ENCODE measurements around the gene ITGB3. TPM values are rescaled to one million over a fixed set of nuclear protein-coding genes. Genes with fewer than 3 reads are reported as not detected.
A peak's percentile ranks its signal among the peaks of the same experiment; 100 is the strongest.
"Not testable (repeated sequence)": the region's sequence is repeated elsewhere in the genome, so short reads cannot be mapped to it uniquely, and the experiment has no call there.

The ITGB3 gene
- total RNA-seq, 1 experiment from 2014 or later: not detected

DNA sequence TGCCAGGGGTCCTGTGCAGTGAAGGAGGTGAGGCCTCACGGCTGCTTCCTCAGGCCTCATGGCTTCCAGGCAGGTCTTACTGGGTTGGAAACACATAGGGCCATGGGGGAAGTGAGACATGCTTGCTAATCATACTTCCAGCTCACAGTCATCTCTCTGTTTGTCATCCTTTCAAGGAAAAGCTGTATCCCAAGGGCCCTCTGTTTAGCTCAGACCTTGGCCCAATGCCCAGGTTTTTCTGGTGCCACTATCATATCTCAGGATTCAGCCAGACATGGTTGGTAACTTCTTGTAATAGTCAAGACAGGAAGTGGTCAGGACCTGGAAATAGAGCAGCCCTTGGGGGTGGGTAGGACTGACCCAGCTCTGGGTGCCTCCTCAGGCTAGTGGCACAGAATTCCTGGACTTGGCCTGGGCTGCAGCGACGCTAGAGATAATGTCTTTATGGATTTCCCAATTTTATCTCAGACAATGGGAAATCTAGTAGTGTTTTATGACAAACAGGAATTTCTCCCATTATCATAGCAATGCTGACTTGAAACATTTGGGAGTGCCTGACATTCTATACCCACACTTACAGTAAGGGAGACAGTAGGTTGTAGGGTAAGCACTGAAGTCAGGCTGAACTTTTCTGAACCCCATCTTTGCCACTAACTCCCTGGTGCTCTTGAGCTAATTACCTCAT lies 13.5 kb upstream of the ITGB3 start:
- peak; percentile 5 for DNase-seq (ENCODE audit: low spot score)
- in situ Hi-C loops (cut with HindIII; ENCODE audit: low sequenced_read_pairs): no loop called here

DNA sequence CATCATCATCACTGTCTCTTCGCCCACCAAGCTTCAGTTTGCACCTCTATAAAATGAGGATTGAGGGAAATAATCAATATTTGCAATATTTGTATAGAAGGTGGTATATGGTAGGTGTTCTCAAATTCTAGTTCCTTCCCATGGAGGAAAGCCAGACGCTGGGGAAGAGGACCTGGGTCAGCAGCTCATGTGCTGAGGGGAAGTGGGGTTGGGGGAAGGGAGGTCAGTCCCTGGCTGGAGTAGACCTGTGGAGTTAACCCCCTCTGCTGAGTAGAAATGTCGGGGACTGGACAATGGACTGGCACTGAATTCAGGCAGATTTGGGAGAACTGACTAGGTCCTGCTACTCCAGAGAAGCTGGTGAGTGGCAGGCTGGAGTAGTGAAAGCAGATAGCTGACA lies 12.8 kb upstream of the ITGB3 start:
- in situ Hi-C loops (cut with HindIII; ENCODE audit: low sequenced_read_pairs): no loop called here
- no peak for DNase-seq (ENCODE audit: low spot score)

DNA sequence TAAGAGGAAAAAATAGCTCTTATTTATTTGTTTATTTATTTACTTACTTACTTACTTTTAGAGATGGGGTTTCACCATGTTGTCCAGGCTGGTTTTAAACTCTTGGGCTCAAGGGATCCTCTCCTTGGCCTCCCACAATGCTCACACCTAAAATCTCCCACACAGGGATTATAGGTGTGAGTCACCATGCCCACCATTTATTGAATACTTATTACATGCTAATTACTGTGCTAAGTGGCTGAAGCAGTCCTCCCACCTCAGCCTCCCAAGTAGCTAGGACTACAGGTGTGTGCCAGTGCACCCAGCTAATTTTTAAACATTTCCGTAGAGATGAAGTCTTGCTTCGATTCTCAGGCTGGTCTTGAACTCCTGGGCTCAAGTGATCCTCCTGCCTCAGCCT lies 11.0 kb upstream of the ITGB3 start:
- no peak for DNase-seq (ENCODE audit: low spot score)
- in situ Hi-C loops (cut with HindIII; ENCODE audit: low sequenced_read_pairs): no loop called here

DNA sequence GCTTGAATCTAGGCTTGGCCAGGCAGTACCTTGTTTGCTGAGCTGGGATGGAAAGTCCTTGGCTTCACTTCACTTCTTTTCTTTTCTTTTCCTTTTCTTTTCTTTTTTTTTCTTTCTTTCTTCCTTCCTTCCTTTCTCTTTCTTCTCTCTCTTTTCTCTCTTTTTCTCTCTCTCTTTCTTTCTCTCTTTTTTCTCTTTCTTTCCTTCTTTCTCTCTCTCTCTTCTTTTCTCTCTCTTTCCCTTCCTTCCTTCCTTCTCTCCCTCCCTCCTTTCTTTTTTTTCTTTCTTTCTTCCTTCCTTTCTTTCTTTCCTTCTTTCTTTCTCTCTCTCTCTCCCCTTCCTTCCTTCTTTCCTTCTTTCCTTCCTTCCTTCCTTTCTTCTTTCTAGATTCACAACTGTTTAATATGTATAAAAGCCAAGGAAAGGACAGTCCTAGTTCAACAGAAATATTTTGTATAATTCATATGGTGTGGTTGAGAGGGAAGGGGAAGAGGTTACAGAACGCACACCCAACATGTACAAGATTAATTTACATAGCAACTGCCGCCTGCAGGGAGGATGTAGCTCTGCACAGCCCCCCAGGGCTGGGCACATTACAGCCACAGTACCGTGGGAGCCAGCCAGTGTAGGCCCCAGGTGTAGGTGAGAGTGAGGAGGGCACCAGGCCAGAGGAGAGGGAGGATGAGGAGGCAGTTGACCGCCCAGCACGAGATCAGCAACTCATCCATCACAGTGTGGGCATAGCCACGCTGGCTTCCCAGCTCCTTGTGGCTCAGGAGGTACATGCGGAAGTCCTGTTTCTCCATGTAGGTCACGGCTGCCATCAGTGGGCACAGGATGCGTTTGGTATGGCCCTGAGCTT lies 9.7 kb upstream of the ITGB3 start:
- no peak for DNase-seq (ENCODE audit: low spot score)
- in situ Hi-C loops (cut with HindIII; ENCODE audit: low sequenced_read_pairs): no loop called here

DNA sequence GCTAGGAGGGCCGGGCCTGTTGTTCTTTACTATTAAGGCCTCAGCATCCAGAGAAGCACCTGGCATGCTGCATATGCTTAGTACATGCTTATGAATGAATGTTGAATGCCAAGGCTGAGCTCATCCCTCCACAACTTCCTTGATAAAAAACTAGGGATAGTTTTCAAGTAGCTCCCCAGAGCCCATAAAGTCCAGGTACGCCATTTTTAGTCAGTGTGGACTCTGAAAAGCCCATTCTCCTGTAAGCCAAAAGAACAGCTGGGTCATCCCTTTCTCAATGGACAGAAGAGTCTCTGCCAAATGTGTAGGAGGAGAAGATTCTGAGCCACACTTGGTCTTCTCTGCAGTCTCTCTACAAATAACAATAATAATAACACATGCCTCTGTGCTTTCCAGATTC lies 8.9 kb upstream of the ITGB3 start:
- DNase-seq (ENCODE audit: low spot score): no peak
- in situ Hi-C loops (cut with HindIII; ENCODE audit: low sequenced_read_pairs): no loop called here

DNA sequence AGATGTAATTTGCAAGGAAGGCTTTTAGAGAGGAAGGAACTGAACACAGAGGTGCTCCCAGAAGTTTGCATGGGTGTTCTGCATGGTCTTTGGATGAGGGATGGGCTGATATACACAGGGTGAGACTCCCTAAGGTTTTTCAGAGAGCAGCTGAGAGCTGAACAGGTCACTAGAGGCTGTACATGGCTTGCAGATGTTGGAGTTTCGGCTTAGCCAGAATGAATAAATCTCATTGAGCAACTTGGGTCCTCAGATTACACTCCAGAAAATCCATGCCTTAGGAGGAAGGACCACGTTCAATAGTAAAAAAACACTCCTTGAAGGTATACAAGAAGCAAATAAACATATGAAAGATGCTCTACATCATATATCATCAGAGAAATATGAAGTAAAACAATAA lies 7.5 kb upstream of the ITGB3 start:
- DNase-seq (ENCODE audit: low spot score): no peak
- in situ Hi-C loops (cut with HindIII; ENCODE audit: low sequenced_read_pairs): no loop called here

- in situ Hi-C loops (cut with HindIII; ENCODE audit: low sequenced_read_pairs): no loop called here
These were observed 2.8 kb upstream of the ITGB3 start for GRCh38 chr17:47250855-47251254.

DNA sequence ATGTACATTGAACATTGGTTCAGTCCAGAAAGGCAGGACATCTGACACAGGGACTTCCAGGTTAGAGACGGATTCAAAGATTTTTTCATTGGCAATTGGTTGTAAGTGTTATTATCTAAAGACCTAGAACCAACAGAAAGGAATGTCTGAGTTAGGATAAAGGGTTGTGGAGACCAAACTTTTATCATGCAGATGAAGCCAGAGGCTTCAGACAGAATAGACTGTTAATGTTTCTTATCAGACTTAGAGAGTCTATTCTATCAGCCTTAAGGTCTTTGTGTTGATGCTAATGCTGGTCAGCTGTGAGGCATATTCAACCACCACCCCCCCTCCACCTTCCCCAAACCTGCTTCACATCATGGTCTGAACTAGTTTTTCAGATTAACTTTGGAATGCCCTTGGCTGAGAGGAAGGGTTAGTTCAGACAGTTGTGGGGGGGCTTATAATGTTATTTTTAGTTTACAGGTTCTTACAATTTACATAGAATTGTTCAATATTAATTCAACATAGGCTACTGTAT lies 2.1 kb upstream of the ITGB3 start:
- no peak for DNase-seq (ENCODE audit: low spot score)
- in situ Hi-C loops (cut with HindIII; ENCODE audit: low sequenced_read_pairs): no loop called here

More at GRCh38 chr17:47250855-47251254, 2.8 kb upstream of the ITGB3 start:
- DNase-seq (ENCODE audit: low spot score): no peak

- in situ Hi-C loops (cut with HindIII; ENCODE audit: low sequenced_read_pairs): no loop called here
- no peak for DNase-seq (ENCODE audit: low spot score)
These were observed 1.4 kb upstream of the ITGB3 start for GRCh38 chr17:47252209-47252608.

GRCh38 chr17:47252766-47253512 lies 688 bp upstream of the ITGB3 start:
- in situ Hi-C loops (cut with HindIII; ENCODE audit: low sequenced_read_pairs): no loop called here
- DNase-seq (ENCODE audit: low spot score): no peak

GRCh38 chr17:47254403-47254943 lies 846 bp downstream of the ITGB3 start:
- in situ Hi-C loops (cut with HindIII; ENCODE audit: low sequenced_read_pairs): no loop called here
- no peak for DNase-seq (ENCODE audit: low spot score)

DNA sequence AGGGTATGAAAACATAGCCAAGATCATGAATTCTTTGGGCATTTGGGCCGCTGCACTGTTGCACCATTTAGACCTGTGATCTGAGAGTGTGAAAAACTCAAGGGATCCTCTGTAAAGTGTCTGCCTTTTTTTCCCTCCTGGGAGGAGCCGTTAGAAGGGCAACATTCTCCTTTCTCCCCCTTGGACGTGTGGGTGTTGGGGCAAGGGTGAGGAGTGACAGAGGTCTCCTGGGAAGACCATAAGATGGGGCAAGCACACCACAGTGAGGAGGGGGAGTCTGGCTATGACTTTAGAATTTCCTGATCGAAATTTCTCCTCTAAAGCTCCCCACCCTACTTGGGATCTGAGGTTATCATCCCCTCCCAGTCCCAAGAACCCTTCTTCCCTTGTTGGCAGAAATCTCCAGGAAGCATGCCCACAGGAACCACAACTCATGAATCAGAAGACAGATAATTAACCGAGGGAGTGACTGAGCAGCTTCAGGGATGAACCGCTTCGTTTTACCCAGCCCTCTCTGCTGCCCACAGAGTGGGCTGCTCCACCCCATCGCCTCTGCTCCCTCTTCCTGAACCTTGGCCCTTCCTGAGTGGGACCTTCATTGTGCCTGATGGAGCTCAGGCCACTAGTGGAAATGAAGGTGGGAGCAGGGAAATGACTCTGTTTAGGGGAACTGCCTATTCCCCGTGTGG lies 4.2 kb downstream of the ITGB3 start:
- DNase-seq (ENCODE audit: low spot score): no peak
- in situ Hi-C loops (cut with HindIII; ENCODE audit: low sequenced_read_pairs): no loop called here

DNA sequence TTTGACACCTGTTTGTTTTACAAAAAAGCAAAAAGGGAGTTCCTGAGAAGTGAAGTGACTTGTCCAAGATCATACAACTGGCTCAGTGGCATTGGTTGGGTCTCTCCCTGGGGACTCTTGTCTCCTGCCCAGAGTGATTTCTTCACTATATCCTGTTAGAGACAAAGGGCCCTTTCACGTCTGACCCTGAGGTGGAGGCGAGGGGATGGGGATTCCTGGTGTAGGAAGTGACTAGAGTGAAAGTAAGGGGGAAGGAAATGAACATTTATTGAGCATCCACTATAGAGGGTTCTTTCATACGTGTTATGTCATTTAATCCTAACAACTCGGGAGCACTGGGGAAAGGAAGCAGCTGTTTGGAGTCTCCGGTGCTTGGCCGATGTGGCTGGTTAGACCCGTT lies 9.0 kb downstream of the ITGB3 start:
- in situ Hi-C loops (cut with HindIII; ENCODE audit: low sequenced_read_pairs): no loop called here
- no peak for DNase-seq (ENCODE audit: low spot score)

DNA sequence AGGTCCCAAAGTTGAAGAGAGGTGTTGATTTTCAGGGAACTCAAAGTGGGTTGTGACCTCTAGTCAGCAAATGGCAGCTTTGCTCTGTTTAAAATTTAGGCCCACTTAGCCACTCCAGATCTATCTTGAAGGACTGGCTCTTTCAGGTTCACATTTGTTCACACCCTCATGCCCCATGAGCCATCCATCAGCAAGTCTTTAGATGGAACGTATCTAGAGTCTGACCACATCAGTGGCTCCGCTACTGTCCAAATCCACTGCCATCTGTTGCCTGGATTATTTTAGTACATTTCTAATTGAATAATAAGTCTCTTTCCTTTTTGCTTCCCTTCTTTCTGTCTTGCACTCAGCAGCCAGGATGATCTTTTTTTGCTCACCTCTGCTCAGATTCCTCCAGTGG lies 10.5 kb downstream of the ITGB3 start:
- DNase-seq (ENCODE audit: low spot score): no peak
- in situ Hi-C loops (cut with HindIII; ENCODE audit: low sequenced_read_pairs): no loop called here

GRCh38 chr17:47265983-47266541 lies 12.4 kb downstream of the ITGB3 start:
- DNase-seq (ENCODE audit: low spot score): no peak
- in situ Hi-C loops (cut with HindIII; ENCODE audit: low sequenced_read_pairs): no loop called here

GRCh38 chr17:47266782-47267181 lies 13.2 kb downstream of the ITGB3 start:
- no peak for DNase-seq (ENCODE audit: low spot score)
- in situ Hi-C loops (cut with HindIII; ENCODE audit: low sequenced_read_pairs): no loop called here

DNA sequence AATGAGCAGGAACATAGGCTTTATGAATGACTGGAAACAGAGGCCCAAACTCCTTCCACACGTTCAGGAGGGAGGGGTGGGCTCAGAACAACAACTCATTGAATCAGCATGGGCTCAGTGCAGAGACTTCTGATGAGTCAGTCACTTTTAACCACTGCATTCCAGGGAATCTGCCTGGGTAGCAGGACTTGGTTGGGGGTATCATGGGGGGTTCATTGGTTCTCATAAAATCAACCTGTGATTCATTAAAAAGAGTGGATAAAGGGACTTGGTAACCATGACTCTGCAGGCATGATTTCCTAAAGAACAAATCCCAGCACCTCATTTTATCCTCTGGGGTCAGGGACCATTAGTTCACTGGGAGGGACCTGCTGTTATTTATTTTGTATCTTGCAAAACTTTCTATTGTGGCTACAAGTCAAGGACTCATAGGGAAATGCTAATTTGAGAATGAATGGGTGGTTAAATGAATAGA lies 13.8 kb downstream of the ITGB3 start:
- in situ Hi-C loops (cut with HindIII; ENCODE audit: low sequenced_read_pairs): no loop called here
- no peak for DNase-seq (ENCODE audit: low spot score)

GRCh38 chr17:47268964-47269363 lies 15.3 kb downstream of the ITGB3 start:
- DNase-seq (ENCODE audit: low spot score); in situ Hi-C loops (cut with HindIII; ENCODE audit: low sequenced_read_pairs): not testable (repeated sequence)

Data from G401 (cell line).